Inferior parietal cortex (tissue), 1 donor: ENCODE measurements around the gene TUT4.

Source experiments
- DNase-seq: peaks from one replicate; pipeline ENCODE4 v3.0.0-alpha.2; 2016; ENCODE audit errors: extremely low spot score

Gene TUT4

GRCh38 chr1:52533713-52534112 is 19.2 kb downstream of the TUT4 start:
- DNase-seq, result no peak

- no peak for DNase-seq
Observed at GRCh38 chr1:52532731-52533327, 20.1 kb downstream of the TUT4 start.

- no peak for DNase-seq
Observed at GRCh38 chr1:52532247-52532646, 20.6 kb downstream of the TUT4 start.

GRCh38 chr1:52531249-52531872 is 21.5 kb downstream of the TUT4 start:
- no peak for DNase-seq

GRCh38 chr1:52530563-52531144 is 22.2 kb downstream of the TUT4 start:
- no peak for DNase-seq

GRCh38 chr1:52523376-52523775 is 29.5 kb downstream of the TUT4 start:
- no peak for DNase-seq

- no peak for DNase-seq
Observed at GRCh38 chr1:52520148-52520547, 32.7 kb downstream of the TUT4 start.

- no peak for DNase-seq
Observed at GRCh38 chr1:52518962-52519361, 33.9 kb downstream of the TUT4 start.

GRCh38 chr1:52511851-52512615 is 40.9 kb downstream of the TUT4 start:
- DNase-seq, result no peak

- no peak for DNase-seq
Observed at GRCh38 chr1:52511439-52511838, 41.5 kb downstream of the TUT4 start.

- no peak for DNase-seq
Observed at GRCh38 chr1:52506920-52507546, 45.9 kb downstream of the TUT4 start.

GRCh38 chr1:52506349-52506748 is 46.5 kb downstream of the TUT4 start:
- DNase-seq, result no peak

GRCh38 chr1:52504720-52505119 is 48.2 kb downstream of the TUT4 start:
- no peak for DNase-seq

GRCh38 chr1:52503706-52504105 is 49.2 kb downstream of the TUT4 start:
- DNase-seq, result no peak

- no peak for DNase-seq
Observed at GRCh38 chr1:52502789-52503188, 50.1 kb downstream of the TUT4 start.

GRCh38 chr1:52487632-52488031 is 65.3 kb downstream of the TUT4 start:
- no peak for DNase-seq

- DNase-seq, result peak; percentile 25
Observed at GRCh38 chr1:52482326-52483004, 70.4 kb downstream of the TUT4 start.

- DNase-seq, result no peak
Observed at GRCh38 chr1:52479076-52479475, 73.8 kb downstream of the TUT4 start.

GRCh38 chr1:52477876-52478275 is 75.0 kb downstream of the TUT4 start:
- no peak for DNase-seq

- DNase-seq, result no peak
Observed at GRCh38 chr1:52476943-52477342, 75.9 kb downstream of the TUT4 start.

- peak; percentile 25 for DNase-seq
Observed at GRCh38 chr1:52474807-52475206, 78.1 kb downstream of the TUT4 start.

GRCh38 chr1:52473039-52473438 is 79.9 kb downstream of the TUT4 start:
- no peak for DNase-seq
